ENCODE data around the gene DNMBP.
"Not testable (repeated sequence)": the region's sequence is repeated elsewhere in the genome, so short reads cannot be mapped to it uniquely, and the experiment has no call there.

DNMBP gene

GRCh38 chr10:99869581-99870122 lies 140.1 kb downstream of the DNMBP start:
- TF ChIP-seq CTCF (IDR thresholded peaks at IDR 0.05; ENCODE audit: insufficient read depth, low read length), result no peak
- TF ChIP-seq POLR2AphosphoS5 (IDR thresholded peaks at IDR 0.05; ENCODE audit: low read depth), result no peak
- TF ChIP-seq GABPA (IDR thresholded peaks at IDR 0.05; ENCODE audit: low read depth), result no peak
- no peak for TF ChIP-seq SPI1 (IDR thresholded peaks at IDR 0.05; ENCODE audit: borderline replicate concordance, low read depth)
- no peak for TF ChIP-seq REST (IDR thresholded peaks at IDR 0.05; ENCODE audit: insufficient replicate concordance, low read depth)
- DNase-seq (ENCODE audit: low read depth in 1 of 2, low spot score in 1 of 2), result no peak
- Histone ChIP-seq H3K4me3 (replicated peaks; ENCODE audit: insufficient read depth, low read length) (no peak overlapping the region), H3K27ac (replicated peaks) (no peak overlapping the region), H3K27me3 (ENCODE audit: insufficient read depth, poor library complexity, severe bottlenecking) (no peaks in the 10 kb centered on the region)

GRCh38 chr10:99867250-99867649 lies 142.5 kb downstream of the DNMBP start:
- H3K27me3 ChIP-seq (ENCODE audit: insufficient read depth, poor library complexity, severe bottlenecking); DNase-seq (ENCODE audit: low read depth in 1 of 2, low spot score in 1 of 2); H3K27ac ChIP-seq (replicated peaks); H3K4me3 ChIP-seq (replicated peaks; ENCODE audit: insufficient read depth, low read length): not testable (repeated sequence)

- not testable (repeated sequence) for H3K27ac ChIP-seq (replicated peaks); H3K4me3 ChIP-seq (replicated peaks; ENCODE audit: insufficient read depth, low read length); H3K27me3 ChIP-seq (ENCODE audit: insufficient read depth, poor library complexity, severe bottlenecking); DNase-seq (ENCODE audit: low read depth in 1 of 2, low spot score in 1 of 2)
Observed at GRCh38 chr10:99863535-99864240, 146.1 kb downstream of the DNMBP start.

GRCh38 chr10:99860466-99860865 lies 149.3 kb downstream of the DNMBP start:
- Histone ChIP-seq H3K27me3 (ENCODE audit: insufficient read depth, poor library complexity, severe bottlenecking) (no peaks in the 10 kb centered on the region), H3K27ac (replicated peaks) (no peak overlapping the region), H3K4me3 (replicated peaks; ENCODE audit: insufficient read depth, low read length) (no peak overlapping the region)
- TF ChIP-seq REST (IDR thresholded peaks at IDR 0.05; ENCODE audit: insufficient replicate concordance, low read depth) (no peak), GABPA (IDR thresholded peaks at IDR 0.05; ENCODE audit: low read depth) (no peak), POLR2AphosphoS5 (IDR thresholded peaks at IDR 0.05; ENCODE audit: low read depth) (no peak), SPI1 (IDR thresholded peaks at IDR 0.05; ENCODE audit: borderline replicate concordance, low read depth) (no peak), CTCF (IDR thresholded peaks at IDR 0.05; ENCODE audit: insufficient read depth, low read length) (no peak)
- no peak for DNase-seq (ENCODE audit: low read depth in 1 of 2, low spot score in 1 of 2)

DNA sequence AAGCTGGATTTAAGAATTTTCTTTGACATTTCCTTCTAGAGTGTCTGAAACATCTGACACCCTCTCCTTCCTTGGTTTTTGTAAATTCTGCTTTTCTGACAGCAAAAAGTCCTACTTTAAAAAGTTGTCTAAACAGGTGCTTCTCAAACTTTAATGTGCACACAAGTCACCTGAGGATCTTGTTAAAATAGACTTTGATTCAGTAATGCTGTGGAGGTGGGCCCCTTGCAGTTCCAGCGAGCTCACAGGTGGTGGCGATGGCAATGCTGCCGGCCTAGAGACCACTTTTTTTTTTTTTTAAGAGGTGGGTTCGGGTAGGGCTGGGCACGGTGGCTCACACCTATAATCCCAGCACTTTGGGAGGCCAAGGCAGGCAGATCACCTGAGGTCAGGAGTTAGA lies 150.2 kb downstream of the DNMBP start:
- TF ChIP-seq GABPA (IDR thresholded peaks at IDR 0.05; ENCODE audit: low read depth) (no peak), REST (IDR thresholded peaks at IDR 0.05; ENCODE audit: insufficient replicate concordance, low read depth) (no peak), SPI1 (IDR thresholded peaks at IDR 0.05; ENCODE audit: borderline replicate concordance, low read depth) (no peak), POLR2AphosphoS5 (IDR thresholded peaks at IDR 0.05; ENCODE audit: low read depth) (no peak), CTCF (IDR thresholded peaks at IDR 0.05; ENCODE audit: insufficient read depth, low read length) (no peak)
- H3K4me3 ChIP-seq (replicated peaks; ENCODE audit: insufficient read depth, low read length), result no peak overlapping the region
- H3K27ac ChIP-seq (replicated peaks), result no peak overlapping the region
- no peaks in the 10 kb centered on the region for H3K27me3 ChIP-seq (ENCODE audit: insufficient read depth, poor library complexity, severe bottlenecking)
- DNase-seq (ENCODE audit: low read depth in 1 of 2, low spot score in 1 of 2), result no peak

Measured in HL-60 (cell line).